Neural cell (in vitro differentiated cells): ENCODE measurements around the gene POLRMT. TPM values are rescaled to one million over a fixed set of nuclear protein-coding genes. Genes with fewer than 3 reads are reported as not detected.

Source experiments
- H2AFZ ChIP-seq: fragments of 200-600, 300-800 bp; sonication (generic), shearing (Covaris generic); 2 replicates; pipeline ENCODE4 v1.6.0; 2014; ENCODE audit warnings: low read depth, mild to moderate bottlenecking, antibody characterized with exemption, low read length, moderate library complexity
- H3F3A ChIP-seq: fragments of 200-600 bp; shearing (Covaris generic); 2 replicates; pipeline ENCODE4 v1.6.1; 2016; ENCODE audit warnings: mild to moderate bottlenecking, moderate library complexity, mixed read lengths, antibody characterized with exemption, low read length; ENCODE audit not compliant: insufficient read depth, poor library complexity, severe bottlenecking
- H3K27ac ChIP-seq: fragments of 200-600, 300-800 bp; sonication (generic), shearing (Covaris generic); 2 replicates; pipeline ENCODE4 v1.5.1; 2014; ENCODE audit warnings: mild to moderate bottlenecking, low read length, moderate library complexity
- H3K27me3 ChIP-seq: fragments of 300-800, 200-600 bp; sonication (generic), shearing (Covaris generic); 2 replicates; pipeline ENCODE4 v1.6.0; 2014; ENCODE audit warnings: mild to moderate bottlenecking, low read depth, low read length, moderate library complexity; ENCODE audit not compliant: insufficient read depth
- H3K36me3 ChIP-seq: fragments of 300-800, 200-600 bp; sonication (generic), shearing (Covaris generic); 2 replicates; pipeline ENCODE4 v1.5.1; 2014; ENCODE audit warnings: mild to moderate bottlenecking, antibody characterized with exemption, low read length, moderate library complexity; ENCODE audit not compliant: insufficient read depth
- H3K4me2 ChIP-seq: fragments of 300-800, 200-600 bp; sonication (generic), shearing (Covaris generic); 2 replicates; pipeline ENCODE4 v1.6.0; 2014; ENCODE audit warnings: mild to moderate bottlenecking, low read length
- H3K4me3 ChIP-seq: fragments of 300-800, 200-600 bp; sonication (generic), shearing (Covaris generic); 2 replicates; pipeline ENCODE4 v1.5.1; 2014; ENCODE audit warnings: mild to moderate bottlenecking, low read length, moderate library complexity
- H3K79me2 ChIP-seq: fragments of 200-600 bp; shearing (Covaris generic); replicated peaks from 2 replicates; pipeline ENCODE4 v1.6.0; 2014; ENCODE audit warnings: mild to moderate bottlenecking, low read length, moderate library complexity; ENCODE audit not compliant: insufficient read depth
- H3K9ac ChIP-seq: fragments of 300-800, 200-600 bp; sonication (generic), shearing (Covaris generic); 2 replicates; pipeline ENCODE4 v1.6.1; 2016; ENCODE audit warnings: mild to moderate bottlenecking, low read length, mixed read lengths
- H3K9me2 ChIP-seq: fragments of 200-600 bp; shearing (Covaris generic); 2 replicates; pipeline ENCODE4 v1.6.1; 2016; ENCODE audit warnings: mild to moderate bottlenecking, low read length, mixed read lengths; ENCODE audit not compliant: insufficient read depth
- H3K9me3 ChIP-seq: fragments of 200-600, 300-800 bp; sonication (generic), shearing (Covaris generic); 2 replicates; pipeline ENCODE4 v1.6.1; 2016; ENCODE audit warnings: mild to moderate bottlenecking, mixed run types, low read length, moderate library complexity, mixed read lengths
- H4K20me1 ChIP-seq: fragments of 200-600 bp; shearing (Covaris generic); 2 replicates; pipeline ENCODE4 v1.6.1; 2016; ENCODE audit warnings: mild to moderate bottlenecking, mixed run types; ENCODE audit not compliant: insufficient read depth
- CTCF ChIP-seq: fragments of 450-650 bp; IDR thresholded peaks from 2 replicates; pipeline ENCODE4 v1.5.1; 2014; ENCODE audit warnings: antibody characterized with exemption, mild to moderate bottlenecking, moderate library complexity; ENCODE audit not compliant: poor library complexity, severe bottlenecking
- EP300 ChIP-seq: fragments of 450-650 bp; conservative IDR thresholded peaks from 2 replicates; pipeline ENCODE4 v1.6.1; 2014; ENCODE audit warnings: antibody characterized with exemption, mild to moderate bottlenecking, moderate library complexity; ENCODE audit not compliant: poor library complexity, severe bottlenecking
- EZH2 ChIP-seq: fragments of 200-600, 300-800 bp; shearing (Covaris generic), sonication (generic); IDR thresholded peaks from 2 replicates; pipeline ENCODE4 v1.6.1; 2014; ENCODE audit warnings: antibody characterized with exemption, low read length, borderline replicate concordance, mild to moderate bottlenecking; ENCODE audit not compliant: insufficient read depth, poor library complexity, severe bottlenecking
- MXI1 ChIP-seq: fragments of 450-650 bp; conservative IDR thresholded peaks from 2 replicates; pipeline ENCODE4 v1.6.1; 2014; ENCODE audit warnings: antibody characterized with exemption, mild to moderate bottlenecking; ENCODE audit not compliant: poor library complexity, severe bottlenecking
- POLR2AphosphoS5 ChIP-seq: IDR thresholded peaks from 2 replicates; pipeline ENCODE4 v1.6.1; 2012
- RAD21 ChIP-seq: fragments of 450-650 bp; conservative IDR thresholded peaks from 2 replicates; pipeline ENCODE4 v1.6.1; 2014; ENCODE audit warnings: antibody characterized with exemption, mild to moderate bottlenecking, moderate library complexity
- REST ChIP-seq: IDR thresholded peaks from 2 replicates; pipeline ENCODE4 v1.6.1; 2012; ENCODE audit warnings: borderline replicate concordance
- SMC3 ChIP-seq: fragments of 450-650 bp; conservative IDR thresholded peaks from 2 replicates; pipeline ENCODE4 v1.6.1; 2014; ENCODE audit warnings: antibody characterized with exemption, mild to moderate bottlenecking, moderate library complexity; ENCODE audit not compliant: poor library complexity
- TAF1 ChIP-seq: IDR thresholded peaks from 2 replicates; pipeline ENCODE4 v1.6.1; 2012; ENCODE audit warnings: low read depth
- polyA plus RNA-seq: library from polyadenylated mRNA; depleted of rRNA; stranded (reverse); fragments of >200 nt; gene quantifications from 2 replicates; pipeline ENCODE4 v1.2.3, GENCODE V29; 2014

POLRMT gene
- polyA plus RNA-seq, 1 donor from 2014 or later = 28.3 TPM

GRCh38 chr19:594265-594870 is 39.0 kb downstream of the POLRMT start:
- H3F3A ChIP-seq = no peaks in the 10 kb centered on the region
- no peaks in the 10 kb centered on the region for H3K9me2 ChIP-seq
- H2AFZ ChIP-seq = no peak overlapping the region
- no peak overlapping the region for H3K4me3 ChIP-seq
- H3K79me2 ChIP-seq = no peaks in the 10 kb centered on the region
- no peaks in the 10 kb centered on the region for H3K36me3 ChIP-seq
- no peaks in the 10 kb centered on the region for H3K9me3 ChIP-seq
- peaks cover 9% of the 10 kb centered on the region for H4K20me1 ChIP-seq
- H3K27me3 ChIP-seq = peaks cover 17% of the 10 kb centered on the region
- TF ChIP-seq MXI1 (no peak), EP300 (no peak), POLR2AphosphoS5 (no peak)
- no peak overlapping the region for H3K4me2 ChIP-seq
- no peak overlapping the region for H3K27ac ChIP-seq
- no peak overlapping the region for H3K9ac ChIP-seq

GRCh38 chr19:593505-593904 is 39.8 kb downstream of the POLRMT start:
- Histone ChIP-seq H3K36me3 (no peaks in the 10 kb centered on the region), H4K20me1 (peaks cover 9% of the 10 kb centered on the region), H3K9me2 (no peaks in the 10 kb centered on the region), H3K27ac (no peak overlapping the region), H3K4me3 (no peak overlapping the region), H3F3A (no peaks in the 10 kb centered on the region), H3K79me2 (no peaks in the 10 kb centered on the region), H2AFZ (no peak overlapping the region), H3K9me3 (no peaks in the 10 kb centered on the region), H3K27me3 (peaks cover 22% of the 10 kb centered on the region), H3K9ac (no peak overlapping the region), H3K4me2 (no peak overlapping the region)
- no peak for TF ChIP-seq RAD21
- no peak for TF ChIP-seq POLR2AphosphoS5
- no peak for TF ChIP-seq MXI1
- TF ChIP-seq TAF1 = no peak
- no peak for TF ChIP-seq EP300
- no peak for TF ChIP-seq CTCF
- TF ChIP-seq EZH2 = no peak
- no peak for TF ChIP-seq SMC3
- no peak for TF ChIP-seq REST
